Globus pallidus (tissue), 1 donor: ENCODE data around the gene FAM25G.
"Not testable (repeated sequence)": the region's sequence is repeated elsewhere in the genome, so short reads cannot be mapped to it uniquely, and the experiment has no call there.

Experiments used
- DNase-seq: peaks from one replicate; pipeline ENCODE4 v3.0.0-alpha.2; 2015; ENCODE audit warnings: low spot score

The FAM25G gene

DNA sequence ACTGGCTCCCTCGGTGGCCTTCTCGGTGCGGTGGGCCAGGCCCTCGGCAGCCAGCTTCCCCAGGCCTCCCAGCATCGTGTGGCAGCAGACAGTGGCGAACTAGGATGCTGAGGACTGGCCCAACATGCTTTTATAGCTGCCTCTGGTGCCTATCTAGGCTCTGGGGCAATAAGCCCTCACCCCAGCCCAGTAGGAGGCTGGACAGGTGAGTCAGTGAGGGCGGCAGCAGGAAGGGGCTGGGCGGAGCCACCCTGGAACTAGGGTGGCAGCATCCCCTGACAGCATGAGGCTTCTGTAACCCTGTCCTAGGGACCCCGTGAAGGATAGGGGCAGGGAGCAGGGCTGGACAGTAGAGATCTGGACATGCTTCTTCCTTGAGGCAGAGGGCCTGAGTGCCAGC lies at the start of gene FAM25G:
FAM25G (minus strand) TSS at position 101 of the 400 bp plus-strand sequence; CDS start at position 75, 26 bp downstream.
- DNase-seq: not testable (repeated sequence)

DNA sequence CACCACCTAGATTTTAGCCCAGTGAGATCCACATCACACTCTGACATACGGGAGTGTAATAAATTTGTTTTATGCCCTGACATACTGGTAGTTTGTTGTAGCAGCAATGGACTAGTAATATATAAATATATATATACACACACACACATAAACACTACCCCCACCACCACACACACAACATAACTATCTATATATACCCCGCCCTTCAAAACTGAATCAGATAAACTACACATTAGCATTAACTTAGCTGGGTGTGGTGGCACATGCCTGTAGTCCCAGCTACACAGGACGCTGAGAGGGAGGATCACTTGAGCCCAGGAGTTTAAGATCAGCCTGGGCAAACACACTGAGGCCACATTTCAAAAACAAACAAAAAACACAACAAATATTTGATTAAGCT lies 44.9 kb upstream of the FAM25G start:
- DNase-seq: not testable (repeated sequence)

DNA sequence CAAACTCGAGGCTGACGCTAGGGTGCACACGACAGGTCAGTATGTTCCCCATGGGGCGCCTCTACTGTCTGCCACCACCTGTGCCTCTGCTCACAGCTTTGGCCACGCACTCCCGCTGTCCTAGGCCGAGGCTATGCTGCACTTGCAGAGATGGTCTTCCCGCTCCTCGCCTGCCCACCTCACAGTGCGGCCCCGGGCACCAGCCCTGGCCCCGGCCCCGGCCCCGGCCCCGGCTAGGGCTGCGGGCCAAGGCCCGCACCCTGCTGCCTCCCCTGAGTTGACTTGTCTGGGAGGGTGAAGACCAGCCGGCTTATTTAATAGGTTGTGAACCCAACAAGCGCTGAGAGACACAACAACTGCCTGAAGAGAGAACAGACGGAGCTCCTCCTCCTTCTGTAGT lies 32.0 kb upstream of the FAM25G start, which contains the start of gene AGAP9:
AGAP9 (minus strand) TSS at position 164 of the 400 bp plus-strand sequence; CDS start at position 52, 112 bp downstream.
- DNase-seq: not testable (repeated sequence)

DNA sequence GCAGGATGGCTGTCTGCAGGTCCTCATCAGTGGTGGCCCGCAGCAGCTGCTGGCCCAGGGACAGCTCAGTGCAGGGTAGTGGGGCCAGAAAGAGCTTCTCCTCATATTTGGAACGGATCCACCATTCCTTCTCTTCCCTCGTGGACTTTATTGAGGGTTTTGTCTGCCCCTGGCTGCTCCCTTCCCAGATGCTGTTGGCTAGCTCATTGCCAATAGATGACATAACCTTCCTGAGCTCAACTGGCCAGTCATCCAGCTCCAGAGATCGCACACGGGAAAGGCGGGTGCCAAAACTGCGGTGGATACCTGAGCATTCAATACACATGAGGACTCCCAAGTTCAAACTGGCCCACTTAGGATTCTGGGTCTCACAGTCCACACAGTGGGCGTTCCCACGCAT lies 10.8 kb upstream of the FAM25G start:
- DNase-seq: not testable (repeated sequence)

DNA sequence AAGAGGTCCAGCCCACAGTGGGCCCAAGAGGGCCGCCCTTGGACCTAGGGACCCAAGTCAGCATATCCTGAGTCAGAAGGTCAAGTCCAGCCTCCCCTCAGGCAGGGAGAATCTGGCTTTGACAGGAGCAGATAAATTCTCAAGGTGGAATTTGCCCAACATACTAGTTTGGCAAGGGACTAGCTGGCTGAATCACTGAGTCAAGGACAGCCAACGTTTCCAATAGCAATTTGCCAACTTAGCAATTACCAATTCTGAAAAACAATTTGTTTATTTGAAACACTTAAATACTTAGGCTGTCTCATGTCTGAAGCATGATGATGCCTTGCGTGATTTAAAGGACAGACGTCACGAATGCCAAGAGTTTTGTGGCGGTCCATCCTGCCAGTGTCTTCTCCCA lies 2.7 kb upstream of the FAM25G start:
- not testable (repeated sequence) for DNase-seq

DNA sequence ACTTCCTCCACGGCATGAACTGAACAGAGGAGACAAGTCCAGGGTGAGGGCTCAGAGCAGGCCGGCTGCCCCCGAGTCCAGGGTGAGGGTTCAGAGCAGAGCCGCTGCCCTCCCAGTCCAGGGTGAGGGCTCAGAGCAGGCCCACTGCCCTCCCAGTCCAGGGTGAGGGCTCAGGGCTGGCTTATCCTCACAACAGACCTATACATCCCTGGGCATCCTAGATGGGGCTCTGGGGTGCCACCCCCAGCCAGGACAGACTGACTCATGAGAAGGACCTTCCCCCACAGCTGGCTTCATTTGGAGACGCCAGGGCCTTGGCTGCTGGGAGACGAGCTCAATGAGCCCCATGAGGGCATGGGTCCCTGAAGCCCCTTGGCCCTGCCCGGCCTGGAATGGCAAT lies 1.9 kb downstream of the FAM25G start:
- not testable (repeated sequence) for DNase-seq

DNA sequence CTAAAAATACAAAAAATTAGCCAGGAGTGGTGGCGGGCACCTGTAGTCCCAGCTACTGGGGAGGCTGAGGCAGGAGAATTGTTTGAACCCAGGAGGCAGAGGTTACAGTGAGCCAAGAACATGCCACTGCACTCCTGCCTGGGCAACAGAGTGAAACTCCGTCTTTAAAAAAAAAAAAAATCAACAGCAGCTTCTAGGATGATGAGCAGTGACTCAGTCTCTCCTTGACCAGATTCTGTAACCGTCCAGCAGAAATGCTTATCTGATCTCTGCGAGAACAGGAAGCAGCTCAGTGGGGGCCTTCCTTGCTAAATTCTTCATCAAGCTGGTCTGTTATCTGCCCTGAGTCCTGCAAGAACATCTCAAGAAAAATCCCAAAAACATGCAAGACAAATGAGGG lies 5.6 kb downstream of the FAM25G start:
- not testable (repeated sequence) for DNase-seq

DNA sequence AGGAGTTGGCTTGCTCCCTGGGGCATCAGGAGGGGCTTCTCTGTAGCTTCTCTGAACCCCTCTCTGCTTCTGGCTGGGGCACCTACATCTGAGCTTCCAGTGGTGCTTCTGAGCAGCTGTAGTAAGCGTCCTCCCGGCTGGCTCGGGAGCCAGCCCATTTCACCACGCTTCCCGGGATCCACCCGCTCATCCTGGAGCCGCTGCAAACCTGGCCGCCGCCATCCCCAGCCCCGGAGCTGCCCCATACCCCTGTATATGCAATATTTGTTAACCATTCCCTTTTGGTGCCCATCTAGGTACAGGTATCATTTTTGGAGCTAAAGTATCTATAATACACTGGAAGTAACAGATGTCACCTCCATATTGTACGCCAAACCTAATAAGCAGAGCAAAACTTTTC lies 6.7 kb downstream of the FAM25G start:
- DNase-seq: not testable (repeated sequence)

DNA sequence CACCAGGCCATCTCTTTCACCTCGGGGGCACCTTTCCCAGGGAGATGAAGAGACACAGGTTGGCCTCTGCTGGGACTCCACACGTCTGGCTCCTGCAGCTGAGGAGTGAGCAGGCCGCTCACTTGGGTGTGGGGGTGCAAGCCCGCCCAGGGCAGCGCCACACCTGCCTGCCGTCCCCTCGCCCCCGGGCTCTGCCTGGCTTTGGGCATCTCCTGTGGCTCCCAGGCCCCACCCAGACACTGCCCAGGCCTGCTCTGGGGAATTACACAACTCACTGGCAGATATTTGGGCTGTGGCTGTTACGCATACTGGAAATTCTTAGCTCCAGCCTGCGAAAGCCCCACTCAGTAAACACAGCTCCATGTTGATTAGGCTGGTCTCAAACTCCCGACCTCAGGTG lies 7.6 kb downstream of the FAM25G start, which contains the start of gene ANXA8:
ANXA8 (minus strand) TSS at position 193 of the 400 bp plus-strand sequence; CDS start at position 11, 182 bp downstream.
- DNase-seq: not testable (repeated sequence)

DNA sequence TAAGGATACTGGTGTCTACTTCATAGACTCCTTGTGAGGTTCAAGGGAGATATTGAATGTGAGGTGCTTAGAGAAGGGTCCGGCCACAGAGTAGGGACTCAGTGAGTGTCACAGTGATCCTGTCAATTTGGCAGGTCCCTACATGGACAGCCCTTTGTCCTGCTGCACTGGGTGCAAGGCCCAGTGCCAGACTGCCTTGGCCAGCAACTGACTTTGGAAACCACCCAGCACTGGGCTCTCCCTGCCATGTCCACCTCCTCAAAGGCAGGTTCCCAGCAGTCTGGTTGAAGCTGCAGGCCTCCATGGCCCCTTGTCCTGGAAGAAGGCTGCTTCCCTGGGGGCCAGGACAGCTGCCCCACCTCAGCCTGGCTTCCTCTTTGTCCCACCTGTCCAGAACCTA lies 9.1 kb downstream of the FAM25G start:
- not testable (repeated sequence) for DNase-seq

DNA sequence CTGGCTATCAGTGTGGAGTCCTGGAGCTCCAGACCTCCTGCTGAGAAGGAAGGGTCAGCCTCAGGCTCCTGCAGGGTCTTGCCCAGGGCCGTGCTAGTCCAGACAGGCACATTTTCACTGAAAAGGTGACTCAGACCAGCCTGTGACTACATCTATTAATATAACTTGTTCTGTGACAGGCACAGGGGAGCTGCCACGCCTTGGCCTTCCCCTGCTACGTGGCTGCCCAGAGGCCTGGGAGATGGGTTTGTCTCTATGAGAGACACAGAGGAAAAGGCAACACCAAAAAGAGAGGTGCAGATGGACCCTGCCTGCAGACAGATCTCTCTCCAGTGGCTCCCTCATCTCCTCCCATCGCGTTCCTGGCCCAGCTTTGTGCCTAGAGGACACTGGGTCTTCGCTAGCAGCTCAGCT lies 9.7 kb downstream of the FAM25G start:
- DNase-seq: not testable (repeated sequence)

DNA sequence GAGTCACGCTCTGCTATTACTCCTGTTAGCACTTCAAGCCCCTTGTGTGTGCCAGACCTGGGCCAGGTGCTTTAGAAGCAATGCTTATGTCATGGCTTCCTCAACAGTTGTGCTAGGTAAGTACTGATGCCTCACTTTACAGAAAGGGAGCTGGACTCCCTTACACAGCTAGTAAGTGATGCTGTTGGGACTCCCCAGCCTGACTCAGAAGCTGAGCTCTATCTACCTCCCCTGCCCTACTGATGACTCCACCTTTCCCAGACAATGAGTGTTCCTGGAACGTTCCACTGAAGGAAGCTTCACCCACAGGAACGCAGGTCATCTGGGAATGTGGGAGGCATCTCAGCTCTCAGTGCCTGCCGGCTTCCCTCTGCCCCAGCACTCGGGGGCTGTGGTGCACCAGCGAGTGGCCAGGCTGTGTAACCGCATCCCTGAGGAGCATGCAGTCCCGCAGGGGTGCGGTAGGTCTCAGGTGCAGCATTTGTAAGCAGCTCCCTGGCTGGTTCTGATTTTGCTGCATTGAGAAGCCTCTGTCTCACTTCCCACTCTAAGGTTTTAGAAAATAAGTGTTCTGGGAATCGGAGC lies 10.2 kb downstream of the FAM25G start:
- not testable (repeated sequence) for DNase-seq

DNA sequence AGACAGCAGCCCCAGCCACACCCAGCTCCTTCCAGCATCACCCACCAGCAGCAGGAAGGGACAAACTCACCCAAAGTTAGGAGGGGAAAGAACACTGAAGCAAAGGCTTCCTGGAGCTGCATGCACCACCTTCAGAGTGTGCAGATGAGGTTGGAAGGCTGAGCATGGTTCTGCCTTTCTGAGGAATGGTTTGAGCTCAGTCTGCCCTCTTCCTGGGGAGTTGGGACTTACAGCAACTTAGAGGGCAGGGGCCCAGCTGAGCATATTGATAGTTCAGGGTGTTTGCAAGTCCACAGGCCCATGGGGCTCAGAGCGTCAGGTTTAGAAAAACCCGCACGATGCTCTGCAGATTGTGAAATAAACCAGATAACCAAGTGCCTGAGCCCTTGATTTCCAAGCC lies 11.4 kb downstream of the FAM25G start:
- not testable (repeated sequence) for DNase-seq

DNA sequence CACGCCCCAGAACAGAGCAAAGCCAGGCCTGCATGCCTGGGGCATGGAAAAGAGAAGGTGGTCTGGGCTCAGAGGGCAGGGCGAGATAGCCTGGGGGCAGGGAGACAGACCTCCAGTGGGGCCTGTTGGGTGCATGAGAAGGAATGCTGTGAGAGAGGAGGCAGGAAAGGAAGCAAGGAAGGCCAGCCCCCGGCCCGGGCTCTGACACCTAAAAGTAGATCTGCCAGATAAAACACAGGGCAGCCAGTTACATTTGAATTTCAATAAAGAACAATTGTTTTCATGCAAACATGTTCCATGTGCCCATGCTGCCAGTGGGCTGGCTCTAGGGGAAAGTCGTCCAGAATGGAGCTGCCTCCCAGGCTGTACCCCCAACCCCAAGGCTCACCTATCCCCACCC lies 13.4 kb downstream of the FAM25G start:
- DNase-seq: not testable (repeated sequence)

DNA sequence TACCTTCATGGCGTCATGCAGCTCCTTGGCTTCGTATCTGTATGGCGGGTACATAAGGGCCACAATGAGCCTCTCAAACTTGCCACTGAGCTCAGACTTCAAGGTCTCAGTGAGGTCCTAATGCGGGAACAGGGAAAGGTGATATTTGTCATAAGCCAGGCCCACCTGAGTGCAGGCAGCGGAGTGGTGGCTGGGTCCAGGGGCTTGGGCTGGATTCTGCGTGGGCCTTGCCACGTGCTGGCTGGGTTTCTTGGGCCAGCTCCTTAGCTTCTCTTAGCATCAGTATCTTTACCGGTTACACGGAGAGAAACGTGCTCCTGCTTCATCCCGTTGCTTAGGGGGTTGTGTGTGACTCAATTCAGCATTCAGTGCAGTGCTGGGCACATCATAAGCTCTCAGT lies 14.4 kb downstream of the FAM25G start:
- DNase-seq: not testable (repeated sequence)

DNA sequence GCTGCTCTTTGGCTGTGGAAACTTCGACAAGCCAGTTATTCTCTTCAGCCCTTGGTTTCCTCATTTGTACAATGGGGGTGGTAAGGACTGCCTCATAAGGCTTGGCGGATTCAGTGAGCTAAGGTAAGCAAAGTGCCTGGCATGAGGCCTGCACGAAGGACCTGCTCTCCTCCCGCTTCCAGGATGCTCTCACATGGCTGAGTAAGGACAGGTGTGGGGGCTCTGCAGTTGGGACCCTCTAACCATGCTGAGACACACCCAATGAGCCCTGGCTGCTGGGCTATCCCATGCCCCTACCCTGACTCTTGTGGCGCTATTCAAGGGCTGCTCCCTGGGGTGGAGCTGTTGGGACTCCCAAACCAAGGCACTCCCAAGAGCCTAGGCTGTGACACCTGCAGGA lies 16.4 kb downstream of the FAM25G start:
- not testable (repeated sequence) for DNase-seq

DNA sequence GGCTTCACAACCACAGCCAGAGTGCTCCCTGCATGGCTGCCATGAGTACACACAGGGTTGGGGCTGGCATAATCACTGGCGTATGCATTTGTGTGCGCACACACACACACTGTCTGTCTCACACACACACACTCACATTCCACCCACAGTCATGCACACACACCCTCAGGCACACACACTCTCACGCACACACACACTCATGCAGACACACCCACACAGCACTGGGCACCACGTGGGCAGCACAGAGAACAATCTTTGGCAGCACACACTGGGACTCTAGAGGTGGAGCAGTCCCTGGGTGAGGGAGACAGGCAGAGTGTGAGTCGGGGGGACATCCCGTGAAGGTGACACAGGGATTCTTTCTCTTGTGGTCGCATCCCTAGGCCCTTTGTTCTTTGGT lies 18.0 kb downstream of the FAM25G start:
- DNase-seq: not testable (repeated sequence)

DNA sequence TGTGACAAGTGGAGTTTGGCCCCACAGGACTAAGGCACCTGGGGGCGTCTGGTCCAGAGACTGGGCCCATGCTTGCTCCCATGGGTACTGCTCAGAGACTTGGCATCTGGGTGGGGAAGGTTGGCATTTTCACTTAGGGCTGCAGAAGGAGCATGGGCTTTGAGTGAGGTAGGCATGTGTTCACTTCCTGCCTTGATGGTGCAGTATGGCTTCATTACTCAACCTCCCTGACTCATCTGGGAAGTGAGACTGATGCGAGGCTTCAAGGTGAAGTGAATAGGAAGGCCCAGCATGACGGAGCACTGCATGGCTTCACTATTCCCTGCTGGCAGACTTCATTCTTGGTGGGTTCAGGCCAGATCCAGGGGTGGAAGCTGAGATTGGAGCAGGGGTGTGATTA lies 18.9 kb downstream of the FAM25G start:
- not testable (repeated sequence) for DNase-seq

DNA sequence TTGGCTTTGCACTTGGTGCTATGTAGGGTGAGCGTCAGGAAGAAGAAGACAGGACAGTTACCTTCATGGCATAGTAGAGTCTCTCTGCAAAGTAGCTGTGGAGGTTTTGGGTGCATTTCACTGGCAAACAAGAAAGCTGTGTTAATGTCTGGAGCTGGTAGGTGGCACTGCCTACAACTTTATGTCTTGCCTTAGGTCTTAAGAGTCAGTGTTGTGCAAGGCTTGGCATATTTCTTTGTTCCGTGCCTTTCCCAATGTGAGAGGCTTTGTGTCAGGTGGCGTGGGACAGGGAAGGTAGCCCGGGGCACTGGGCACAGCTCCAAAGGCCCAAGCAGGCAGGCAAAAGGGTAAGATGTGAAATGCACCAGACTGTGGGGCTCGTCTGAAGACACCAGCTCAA lies 19.4 kb downstream of the FAM25G start:
- DNase-seq: not testable (repeated sequence)

DNA sequence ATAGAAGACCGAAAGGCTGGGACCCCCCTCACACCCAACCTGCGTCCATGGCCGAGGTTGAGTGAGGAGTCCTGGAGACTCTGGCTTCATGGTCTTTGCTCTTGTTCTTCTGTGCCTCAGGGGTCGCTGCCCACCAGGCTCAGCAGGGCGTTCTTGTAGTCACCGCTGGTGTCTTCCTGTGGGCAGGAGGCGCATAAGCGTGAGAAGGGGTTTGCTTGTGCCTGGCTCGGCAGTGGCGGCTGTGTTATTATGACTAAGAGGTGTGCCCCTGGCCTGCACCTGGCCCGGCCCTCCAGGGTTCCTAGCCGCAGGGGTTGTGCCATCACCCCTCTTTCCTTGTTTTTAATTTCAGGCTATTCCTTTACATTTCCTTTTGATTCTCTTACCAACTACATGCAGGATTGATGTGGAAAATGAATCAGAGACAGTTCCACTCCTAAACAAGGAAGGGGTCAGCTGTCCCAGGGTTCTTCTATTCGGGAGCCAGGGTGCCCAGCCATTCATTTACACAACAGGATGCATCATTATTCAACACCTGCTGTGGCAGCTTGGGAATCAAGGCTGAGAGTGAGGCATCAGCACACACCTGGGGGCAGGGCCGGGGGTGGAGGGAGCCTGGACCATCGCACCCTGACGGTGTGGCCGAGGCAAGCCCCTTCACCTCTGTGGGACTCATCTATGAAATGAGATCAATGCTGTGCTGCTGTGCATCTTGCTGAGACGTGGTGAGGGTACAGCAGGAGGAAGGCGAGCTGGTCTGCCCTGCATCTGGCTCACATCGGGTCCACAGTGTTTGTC lies 22.6 kb downstream of the FAM25G start:
- DNase-seq: not testable (repeated sequence)

DNA sequence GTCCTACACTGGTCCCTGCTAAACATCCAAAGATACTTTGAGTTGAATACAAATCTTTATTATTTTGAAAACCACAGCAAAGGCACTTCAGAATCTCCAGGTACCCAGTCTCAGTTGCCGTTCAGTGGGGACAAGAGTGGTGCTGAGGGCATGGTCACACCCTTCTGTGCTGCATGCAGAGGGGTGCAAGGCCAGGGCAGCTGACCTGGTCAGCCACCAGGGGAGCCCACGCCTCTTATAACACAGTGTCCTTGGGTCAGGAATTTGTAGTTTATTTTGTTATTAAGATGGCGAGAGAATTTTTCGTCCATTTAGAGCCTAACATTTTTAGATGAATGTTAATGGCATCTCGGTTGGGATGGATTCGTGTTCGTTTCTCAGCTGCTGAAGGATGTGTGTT lies 23.5 kb downstream of the FAM25G start:
- not testable (repeated sequence) for DNase-seq

DNA sequence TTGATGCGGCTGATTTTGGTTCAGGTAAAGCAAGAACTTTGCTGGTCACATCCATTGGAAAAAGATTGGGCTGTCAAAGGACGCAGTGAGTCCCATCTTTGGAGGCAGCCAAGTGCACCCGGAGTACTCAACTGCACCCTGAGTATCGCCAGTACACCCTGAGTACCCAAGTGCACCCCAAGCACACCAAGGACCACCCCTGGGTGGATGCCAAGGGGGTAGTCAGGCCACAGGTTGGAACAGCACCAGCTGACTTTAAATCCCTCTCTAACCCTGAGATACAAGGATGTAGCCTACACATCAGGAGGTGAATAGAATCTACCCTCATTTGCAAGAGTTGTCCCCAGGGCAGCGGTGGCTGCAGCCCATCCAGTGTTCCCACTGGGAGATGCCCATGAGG lies 24.0 kb downstream of the FAM25G start:
- not testable (repeated sequence) for DNase-seq
